SK-N-SH (cell line): ENCODE data around the gene TDRD12. TPM values are rescaled to one million over a fixed set of nuclear protein-coding genes. Genes with fewer than 3 reads are reported as not detected.

Source experiments
- CTCF ChIA-PET: fragments of 300-600, 350-600 bp; formaldehyde crosslinking; extraction: SDS; loops from one replicate; lab custom pipeline; 2021; lab: Yijun Ruan, JAX
- POLR2A ChIA-PET: fragments of 350-600 bp; sonication (Branson Sonifier 250); formaldehyde crosslinking; extraction: SDS; loops from one replicate; lab custom pipeline; 2020; ENCODE audit warnings: antibody characterized with exemption, inconsistent platforms; lab: Yijun Ruan, JAX
- DNase-seq: peaks from one replicate; pipeline ENCODE4 v3.0.0; 2012
- H2AFZ ChIP-seq: fragments of 200-600 bp; sonication (generic); 2 replicates; pipeline ENCODE4 v1.8.1; 2016; ENCODE audit warnings: antibody characterized with exemption, mild to moderate bottlenecking, low read depth
- H3F3A ChIP-seq: fragments of 200-600 bp; sonication (generic); replicated peaks from 2 replicates; pipeline ENCODE3; 2016; ENCODE audit warnings: antibody characterized with exemption, mild to moderate bottlenecking; ENCODE audit not compliant: insufficient read depth
- H3K27ac ChIP-seq, 2 experiments: fragments of 200-500 bp in 1 of 2; fragments of 200-600 bp in 1 of 2; sonication (Bioruptor generic) in 1 of 2; sonication (generic), shearing (Covaris generic) in 1 of 2; 2 replicates each; pipeline versions ENCODE4 v1.5.1 to v1.6.1; 2014 to 2016; ENCODE audit warnings: low read depth in 2 of 2, inconsistent platforms in 1 of 2, low read length in 1 of 2, mild to moderate bottlenecking in 1 of 2, mixed read lengths in 1 of 2
- H3K27me3 ChIP-seq: fragments of 200-600 bp; sonication (generic), shearing (Covaris generic); 2 replicates; pipeline ENCODE4 v1.6.1; 2016; ENCODE audit warnings: mixed run types; ENCODE audit not compliant: insufficient read depth
- H3K36me3 ChIP-seq, 2 experiments: fragments of 200-500 bp in 1 of 2; fragments of 200-600 bp in 1 of 2; sonication (Bioruptor generic) in 1 of 2; sonication (generic) in 1 of 2; replicated peaks in 1 of 2; 2 replicates each; pipeline versions ENCODE3 to v1.5.1; 2014 to 2016; ENCODE audit warnings: low read length in 1 of 2, mild to moderate bottlenecking in 1 of 2; ENCODE audit not compliant: insufficient read depth in 2 of 2, control insufficient read depth in 1 of 2
- H3K4me1 ChIP-seq, 2 experiments: fragments of 200-500 bp in 1 of 2; fragments of 200-600 bp in 1 of 2; sonication (Bioruptor generic) in 1 of 2; sonication (generic), shearing (Covaris generic) in 1 of 2; 2 replicates each; pipeline versions ENCODE4 v1.5.1 to v1.6.1; 2014 to 2016; ENCODE audit warnings: low read depth in 1 of 2, low read length in 1 of 2, mixed run types in 1 of 2; ENCODE audit not compliant: insufficient read depth in 2 of 2, control insufficient read depth in 1 of 2
- H3K4me2 ChIP-seq: fragments of 200-600 bp; sonication (generic), shearing (Covaris generic); 2 replicates; pipeline ENCODE4 v1.6.1; 2017; ENCODE audit warnings: mixed run types
- H3K4me3 ChIP-seq, 2 experiments: fragments of 200-500 bp in 1 of 2; fragments of 200-600 bp in 1 of 2; sonication (Bioruptor generic) in 1 of 2; sonication (generic), shearing (Covaris generic) in 1 of 2; 2 replicates each; pipeline versions ENCODE4 v1.5.1 to v1.8.1; 2014 to 2016; ENCODE audit warnings: low read depth in 2 of 2, inconsistent platforms in 1 of 2, low read length in 1 of 2, mild to moderate bottlenecking in 1 of 2, mixed read lengths in 1 of 2, moderate library complexity in 1 of 2
- H3K79me2 ChIP-seq: fragments of 200-600 bp; sonication (generic); 2 replicates; pipeline ENCODE4 v1.8.1; 2017; ENCODE audit warnings: mild to moderate bottlenecking; ENCODE audit not compliant: insufficient read depth
- H3K9ac ChIP-seq: fragments of 200-600 bp; sonication (generic); 2 replicates; pipeline ENCODE4 v1.6.1; 2017; ENCODE audit warnings: mixed run types
- H3K9me2 ChIP-seq: fragments of 200-600 bp; sonication (generic); 2 replicates; pipeline ENCODE4 v1.6.1; 2017; ENCODE audit warnings: mixed run types
- H3K9me3 ChIP-seq: fragments of 200-600 bp; sonication (generic); 2 replicates; pipeline ENCODE4 v1.6.1; 2017; ENCODE audit warnings: mixed run types, mild to moderate bottlenecking, moderate library complexity
- H4K20me1 ChIP-seq: fragments of 200-600 bp; sonication (generic); 2 replicates; pipeline ENCODE4 v1.6.1; 2017; ENCODE audit warnings: mild to moderate bottlenecking, mixed run types; ENCODE audit not compliant: insufficient read depth
- CTCF ChIP-seq: fragments of 200-600 bp; sonication (generic); IDR thresholded peaks from 2 replicates; pipeline ENCODE4 v1.6.1; 2017; ENCODE audit warnings: antibody characterized with exemption, mild to moderate bottlenecking, moderate library complexity
- EZH2phosphoT487 ChIP-seq: fragments of 200-600 bp; sonication (generic); IDR thresholded peaks from 2 replicates; pipeline ENCODE4 v1.6.1; 2017; ENCODE audit warnings: low read depth, mixed run types, mild to moderate bottlenecking, antibody characterized with exemption, moderate library complexity, borderline replicate concordance
- FOSL2 ChIP-seq: IDR thresholded peaks from 2 replicates; pipeline ENCODE4 v1.4.0; 2012; ENCODE audit warnings: low read depth, mild to moderate bottlenecking, moderate library complexity, borderline replicate concordance
- FOXJ3 ChIP-seq: sonication (generic); formaldehyde crosslinking; IDR thresholded peaks from 2 replicates; pipeline ENCODE4 v1.5.1; 2020; ENCODE audit warnings: mild to moderate bottlenecking, missing genetic modification reagents
- GABPA ChIP-seq: IDR thresholded peaks from 2 replicates; pipeline ENCODE4 v1.4.0; 2012; ENCODE audit warnings: low read depth, mild to moderate bottlenecking
- JUND ChIP-seq: IDR thresholded peaks from 2 replicates; pipeline ENCODE4 v1.4.0; 2012
- MAX ChIP-seq: IDR thresholded peaks from 2 replicates; pipeline ENCODE4 v1.4.0; 2012; ENCODE audit warnings: low read depth
- NRF1 ChIP-seq: IDR thresholded peaks from 2 replicates; pipeline ENCODE4 v1.6.1; 2012; ENCODE audit warnings: low read depth, mild to moderate bottlenecking, low read length
- POLR2AphosphoS5 ChIP-seq: IDR thresholded peaks from 2 replicates; pipeline ENCODE4 v1.6.1; 2012; ENCODE audit warnings: low read depth, low read length
- RAD21 ChIP-seq: IDR thresholded peaks from 2 replicates; pipeline ENCODE4 v1.6.1; 2012; ENCODE audit warnings: mild to moderate bottlenecking, low read length
- REST ChIP-seq: IDR thresholded peaks from 2 replicates; pipeline ENCODE4 v1.6.1; 2012; ENCODE audit warnings: mild to moderate bottlenecking, low read depth, low read length, moderate library complexity
- USF2 ChIP-seq: fragments of 150-350 bp; IDR thresholded peaks from 2 replicates; pipeline ENCODE4 v1.6.1; 2017; ENCODE audit warnings: antibody characterized with exemption, low read length, low read depth, borderline replicate concordance
- WGBS: methylation state at CpG from one replicate; pipeline ENCODE4 v1.1.6; 2017; ENCODE audit warnings: low lambda C conversion rate; 5-methylcytosine and 5-hydroxymethylcytosine counted together
- polyA plus RNA-seq, 3 experiments: library from polyadenylated mRNA; depleted of rRNA; stranded (reverse); fragments of >200 nt; gene quantifications; 2 replicates each; pipeline ENCODE4 v1.2.3, GENCODE V29; 2012

TDRD12 gene
- polyA plus RNA-seq, 1 of the 3 experiments (the other 2 are of a cell fraction) = 0.05 TPM

- WGBS = 93% methylated on average over 5 of the region's 6 CpGs
- Histone ChIP-seq H3K27ac (no peak overlapping the region), H3K4me3 (no peak overlapping the region), H4K20me1 (no peaks in the 10 kb centered on the region), H3K4me2 (no peak overlapping the region), H3K9me2 (no peaks in the 10 kb centered on the region), H3K27me3 (no peaks in the 10 kb centered on the region), H3K4me1 (peaks cover 0 to 5% of the 10 kb centered on the region in 2 experiments; a peak in 3 of 4 replicates), H2AFZ (no peak overlapping the region), H3K9ac (no peak overlapping the region), H3F3A (no peaks in the 10 kb centered on the region), H3K79me2 (no peaks in the 10 kb centered on the region), H3K36me3 (no peaks in the 10 kb centered on the region), H3K9me3 (no peaks in the 10 kb centered on the region)
- DNase-seq = no peak
- ChIA-PET CTCF (interaction anchor here (0.7 kb wide), 1 partner anchor 432 kb away, joined by 3 read pairs; no protein-coding TSS in a partner anchor), POLR2A (no interaction called here)
- TF ChIP-seq GABPA = no peak
Observed at GRCh38 chr19:32686847-32687475, 32.6 kb upstream of the TDRD12 start.

GRCh38 chr19:32687681-32688080, 31.9 kb upstream of the TDRD12 start:
- Histone ChIP-seq H3K9ac (no peak overlapping the region), H3K27ac (no peak overlapping the region), H2AFZ (no peak overlapping the region), H4K20me1 (no peaks in the 10 kb centered on the region), H3K4me3 (no peak overlapping the region), H3K27me3 (no peaks in the 10 kb centered on the region), H3K4me1 (peaks cover 0 to 9% of the 10 kb centered on the region in 2 experiments; a peak in 3 of 4 replicates), H3K79me2 (peaks cover 7% of the 10 kb centered on the region), H3K36me3 (no peaks in the 10 kb centered on the region), H3K9me2 (no peaks in the 10 kb centered on the region), H3F3A (no peaks in the 10 kb centered on the region), H3K9me3 (no peaks in the 10 kb centered on the region), H3K4me2 (no peak overlapping the region)
- TF ChIP-seq JUND = no peak
- no peak for TF ChIP-seq POLR2AphosphoS5
- TF ChIP-seq MAX = no peak
- TF ChIP-seq USF2 = no peak
- TF ChIP-seq FOXJ3 (CRISPR knock-in tag) = no peak
- TF ChIP-seq RAD21 = no peak
- TF ChIP-seq FOSL2 = no peak
- TF ChIP-seq EZH2phosphoT487 = no peak
- TF ChIP-seq NRF1 = no peak
- no peak for TF ChIP-seq CTCF
- TF ChIP-seq REST = no peak
- no peak for DNase-seq
- 88% methylated on average over 4 of the region's 4 CpGs for WGBS
- ChIA-PET CTCF (interaction anchor here (0.7 kb wide), 1 partner anchor 432 kb away, joined by 3 read pairs; no protein-coding TSS in a partner anchor), POLR2A (no interaction called here)
